NOMO-1 treated with dmso at 0.1 percent for 144 hours (cell line): ENCODE measurements around the gene COL21A1.
"Not testable (repeated sequence)": the region's sequence is repeated elsewhere in the genome, so short reads cannot be mapped to it uniquely, and the experiment has no call there.

ENCODE experiments used
- DNase-seq: peaks from one replicate; lab custom pipeline; 2025; ENCODE audit not compliant: unreplicated experiment; lab: John Stamatoyannopoulos, UW

The COL21A1 gene

GRCh38 chr6:56019973-56020372 lies 227.4 kb downstream of the COL21A1 start:
- DNase-seq: no peak

GRCh38 chr6:56017198-56017597 lies 230.2 kb downstream of the COL21A1 start:
- DNase-seq: no peak

- DNase-seq: not testable (repeated sequence)
Measured at GRCh38 chr6:56014039-56014438, 233.3 kb downstream of the COL21A1 start.

GRCh38 chr6:56009636-56010035 lies 237.7 kb downstream of the COL21A1 start:
- DNase-seq: no peak
